ENCODE results near the gene PZP.
A peak's percentile ranks its signal among the peaks of the same experiment; 100 is the strongest.

PZP gene

GRCh38 chr12:9132008-9132535 is 76.1 kb downstream of the PZP start:
- DNase-seq: no peak
- in situ Hi-C loops (cut with MboI; ENCODE audit: low pct_unique_long_range_greater_than_20kb, low sequenced_read_pairs): no loop called here

GRCh38 chr12:9130244-9130643 is 78.0 kb downstream of the PZP start:
- in situ Hi-C loops (cut with MboI; ENCODE audit: low pct_unique_long_range_greater_than_20kb, low sequenced_read_pairs): no loop called here

GRCh38 chr12:9127936-9128663 is 80.1 kb downstream of the PZP start:
- DNase-seq: no peak
- in situ Hi-C loops (cut with MboI; ENCODE audit: low pct_unique_long_range_greater_than_20kb, low sequenced_read_pairs): no loop called here

More at GRCh38 chr12:9130244-9130643, 78.0 kb downstream of the PZP start:
- DNase-seq: no peak

GRCh38 chr12:9127484-9127883 is 80.7 kb downstream of the PZP start:
- in situ Hi-C loops (cut with MboI; ENCODE audit: low pct_unique_long_range_greater_than_20kb, low sequenced_read_pairs): no loop called here
- no peak for DNase-seq

- in situ Hi-C loops (cut with MboI; ENCODE audit: low pct_unique_long_range_greater_than_20kb, low sequenced_read_pairs): no loop called here
- DNase-seq: no peak
These were observed 83.7 kb downstream of the PZP start for GRCh38 chr12:9124383-9125031.

- DNase-seq: no peak
- in situ Hi-C loops (cut with MboI; ENCODE audit: low pct_unique_long_range_greater_than_20kb, low sequenced_read_pairs): no loop called here
These were observed 84.3 kb downstream of the PZP start for GRCh38 chr12:9123781-9124382.

- DNase-seq: no peak
- in situ Hi-C loops (cut with MboI; ENCODE audit: low pct_unique_long_range_greater_than_20kb, low sequenced_read_pairs): no loop called here
These were observed 86.0 kb downstream of the PZP start for GRCh38 chr12:9122091-9122609.

GRCh38 chr12:9120487-9121184 is 87.6 kb downstream of the PZP start:
- DNase-seq: no peak
- in situ Hi-C loops (cut with MboI; ENCODE audit: low pct_unique_long_range_greater_than_20kb, low sequenced_read_pairs): no loop called here

GRCh38 chr12:9118158-9118557 is 90.0 kb downstream of the PZP start:
- in situ Hi-C loops (cut with MboI; ENCODE audit: low pct_unique_long_range_greater_than_20kb, low sequenced_read_pairs): no loop called here
- DNase-seq: peak; percentile 75

- no peak for DNase-seq
- in situ Hi-C loops (cut with MboI; ENCODE audit: low pct_unique_long_range_greater_than_20kb, low sequenced_read_pairs): no loop called here
These were observed 92.2 kb downstream of the PZP start, which contains the start of gene A2M for GRCh38 chr12:9115731-9116559. Gene A2M (minus strand): TSS chr12:9115919. CDS start chr12:9115849, 70 bp downstream.

- DNase-seq: no peak
- in situ Hi-C loops (cut with MboI; ENCODE audit: low pct_unique_long_range_greater_than_20kb, low sequenced_read_pairs): no loop called here
These were observed 93.2 kb downstream of the PZP start for GRCh38 chr12:9114946-9115345.

GRCh38 chr12:9113987-9114309 is 94.2 kb downstream of the PZP start:
- in situ Hi-C loops (cut with MboI; ENCODE audit: low pct_unique_long_range_greater_than_20kb, low sequenced_read_pairs): no loop called here
- no peak for DNase-seq

GRCh38 chr12:9113296-9113986 is 94.8 kb downstream of the PZP start:
- DNase-seq: no peak
- in situ Hi-C loops (cut with MboI; ENCODE audit: low pct_unique_long_range_greater_than_20kb, low sequenced_read_pairs): no loop called here

- in situ Hi-C loops (cut with MboI; ENCODE audit: low pct_unique_long_range_greater_than_20kb, low sequenced_read_pairs): no loop called here
- no peak for DNase-seq
These were observed 95.9 kb downstream of the PZP start for GRCh38 chr12:9112076-9112853.

- DNase-seq: no peak
- in situ Hi-C loops (cut with MboI; ENCODE audit: low pct_unique_long_range_greater_than_20kb, low sequenced_read_pairs): no loop called here
These were observed 96.7 kb downstream of the PZP start for GRCh38 chr12:9111525-9111924.

GRCh38 chr12:9109737-9110491 is 98.3 kb downstream of the PZP start:
- in situ Hi-C loops (cut with MboI; ENCODE audit: low pct_unique_long_range_greater_than_20kb, low sequenced_read_pairs): no loop called here
- no peak for DNase-seq

GRCh38 chr12:9109213-9109522 is 99.0 kb downstream of the PZP start:
- in situ Hi-C loops (cut with MboI; ENCODE audit: low pct_unique_long_range_greater_than_20kb, low sequenced_read_pairs): no loop called here
- no peak for DNase-seq
